K562 (cell line): ENCODE results near the gene TMSB4X. TPM values are rescaled to one million over a fixed set of nuclear protein-coding genes. Genes with fewer than 3 reads are reported as not detected.
"Not testable (repeated sequence)": the region's sequence is repeated elsewhere in the genome, so short reads cannot be mapped to it uniquely, and the experiment has no call there.

Experiments used
- ATAC-seq: fragments of 200-7000 bp; cut with Tn5 transposase; 3 replicates; pipeline ENCODE4 v1.9.1; 2020; ENCODE audit warnings: moderate library complexity
- BruUV-seq: library from RNA; stranded (reverse); fragments of 400-500 nt; replicated peaks from 2 replicates; lab custom pipeline; 2021; lab: Mats Ljungman, UMichigan
- CTCF ChIA-PET: fragments of 300-600 bp; formaldehyde crosslinking; extraction: SDS; loops from one replicate; lab custom pipeline; 2021; ENCODE audit warnings: low intra/inter-chr PET ratio; lab: Yijun Ruan, JAX
- POLR2A ChIA-PET: fragments of 300-600, 350-650 bp; sonication (Branson Sonifier 250); formaldehyde crosslinking; extraction: SDS; loops from one replicate; lab custom pipeline; 2021; ENCODE audit warnings: antibody characterized with exemption, inconsistent platforms; lab: Yijun Ruan, JAX
- DNase-seq, 4 experiments: peaks; one replicate each; pipeline versions ENCODE4 v3.0.0 to v3.0.0-alpha.2; 2011 to 2018; ENCODE audit warnings: low spot score in 3 of 4, mixed read lengths in 3 of 4; ENCODE audit errors: extremely low read depth in 1 of 4
- FAIRE-seq: peaks from 2 replicates; lab custom pipeline; 2011; peaks lifted over from hg19 to GRCh38; lab: Jason Lieb, UNC
- H2AFZ ChIP-seq: 2 replicates; pipeline ENCODE4 v1.6.0; 2011; ENCODE audit warnings: low read depth, low read length, control low read depth, inconsistent platforms
- H3K27ac ChIP-seq: fragments of 200-600 bp; 3 replicates; pipeline ENCODE4 v1.8.0; 2011; ENCODE audit warnings: low read depth, mild to moderate bottlenecking, control low read depth, inconsistent platforms, low read length, moderate library complexity, mixed read lengths; ENCODE audit errors: extremely low read depth
- H3K27me3 ChIP-seq, 2 experiments: fragments of 300-600 bp in 1 of 2; 2 replicates in 1 of 2; 3 replicates in 1 of 2; pipeline versions ENCODE4 v1.6.0 to v1.8.0; 2011; ENCODE audit warnings: inconsistent platforms in 2 of 2, low read length in 2 of 2, mild to moderate bottlenecking in 1 of 2, mixed read lengths in 1 of 2, moderate library complexity in 1 of 2; ENCODE audit not compliant: control insufficient read depth in 2 of 2, insufficient read depth in 2 of 2
- H3K36me3 ChIP-seq: fragments of 300-600 bp; 3 replicates; pipeline ENCODE4 v1.8.0; 2011; ENCODE audit warnings: mild to moderate bottlenecking, low read length, inconsistent platforms; ENCODE audit not compliant: control insufficient read depth, insufficient read depth
- H3K4me1 ChIP-seq, 2 experiments: fragments of 200-600 bp in 1 of 2; replicated peaks in 1 of 2; 2 replicates in 1 of 2; 3 replicates in 1 of 2; pipeline versions ENCODE4 v1.5.1 to v1.8.0; 2011; ENCODE audit warnings: inconsistent platforms in 2 of 2, low read length in 2 of 2, mild to moderate bottlenecking in 1 of 2, mixed read lengths in 1 of 2, moderate library complexity in 1 of 2; ENCODE audit not compliant: control insufficient read depth in 2 of 2, insufficient read depth in 2 of 2
- H3K4me2 ChIP-seq: 2 replicates; pipeline ENCODE4 v1.6.1; 2011; ENCODE audit warnings: low read length, control low read depth, inconsistent platforms, mixed read lengths; ENCODE audit not compliant: insufficient read depth
- H3K4me3 ChIP-seq: fragments of 200-600 bp; sonication (generic), shearing (Covaris generic); 2 replicates; pipeline ENCODE4 v1.5.1; 2016; ENCODE audit warnings: control low read depth, inconsistent platforms
- H3K79me2 ChIP-seq: fragments of 200-600 bp; 3 replicates; pipeline ENCODE4 v1.8.0; 2011; ENCODE audit warnings: low read length, inconsistent platforms; ENCODE audit not compliant: control insufficient read depth, insufficient read depth
- H3K9ac ChIP-seq, 2 experiments: 2 replicates each; pipeline versions ENCODE4 v1.6.0 to v1.6.1; 2011; ENCODE audit warnings: low read depth in 2 of 2, low read length in 2 of 2, control low read depth in 1 of 2, inconsistent platforms in 1 of 2, mild to moderate bottlenecking in 1 of 2, mixed read lengths in 1 of 2; ENCODE audit not compliant: insufficient read depth in 1 of 2
- H3K9me1 ChIP-seq: one replicate; pipeline ENCODE4 v1.6.0; 2011; ENCODE audit warnings: inconsistent platforms, mild to moderate bottlenecking, low read length, moderate library complexity; ENCODE audit not compliant: control insufficient read depth, insufficient read depth
- H3K9me3 ChIP-seq: replicated peaks from 2 replicates; pipeline ENCODE4 v1.5.1; 2011; ENCODE audit warnings: low read depth, low read length, inconsistent platforms; ENCODE audit not compliant: control insufficient read depth, insufficient read depth
- H4K20me1 ChIP-seq: replicated peaks from 2 replicates; pipeline ENCODE4 v1.6.1; 2011; ENCODE audit warnings: low read length, inconsistent platforms, mixed read lengths; ENCODE audit not compliant: control insufficient read depth, insufficient read depth
- FOXK2 ChIP-seq, 2 experiments: fragments of 450-650 bp; IDR thresholded peaks in 1 of 2; conservative IDR thresholded peaks in 1 of 2; 2 replicates each; pipeline ENCODE4 v1.6.1; 2016; ENCODE audit warnings: low read depth in 2 of 2, mild to moderate bottlenecking in 1 of 2
- MAFG ChIP-seq: fragments of 450-650 bp; conservative IDR thresholded peaks from 2 replicates; pipeline ENCODE4 v1.6.1; 2016; ENCODE audit warnings: missing genetic modification characterization, missing compliant biosample characterization
- SMARCA4 ChIP-seq: fragments of 450-650 bp; IDR thresholded peaks from 2 replicates; pipeline ENCODE4 v1.6.1; 2016
- ZNF175 ChIP-seq: fragments of 200-800 bp; sonication (Bioruptor generic); IDR thresholded peaks from 2 replicates; pipeline ENCODE4 v1.6.1; 2016; ENCODE audit warnings: low read depth, mild to moderate bottlenecking, missing genetic modification characterization, missing compliant biosample characterization
- ZNF316 ChIP-seq: fragments of 450-650 bp; IDR thresholded peaks from 2 replicates; pipeline ENCODE4 v1.6.1; 2016
- WGBS: fragments of 100-300 bp; shearing (Covaris generic); methylation state at CpG from one replicate; pipeline ENCODE4 v1.1.6; 2016; ENCODE audit warnings: low coverage, mixed read lengths; ENCODE audit not compliant: insufficient coverage; ENCODE audit errors: missing lambda C conversion rate; 5-methylcytosine and 5-hydroxymethylcytosine counted together
- in situ Hi-C: fragments of 300-500 bp; cut with MboI; formaldehyde crosslinking; loops from 4 replicates; pipeline ENCODE4 v1.15.0; 2018; ENCODE audit warnings: inconsistent platforms, mixed read lengths
- intact Hi-C: fragments of 100-400 bp; cut with micrococcal nuclease; formaldehyde crosslinking; loops from 2 replicates; pipeline ENCODE4 v1.14.2; 2022
- polyA plus RNA-seq, 8 experiments: library from polyadenylated mRNA; depleted of rRNA in 4 of 8; stranded (reverse) in 5 of 8; unstranded in 3 of 8; fragments of >200 nt; fragmentation: Nextera tagmentation in 2 of 8; fragmentation: Illumina TruSeq in 1 of 8; extraction: Ambion mirVana in 2 of 8; extraction: Trizol in 1 of 8; gene quantifications; 2 replicates each; pipeline versions ENCODE4 v1.2.1 to v1.2.3, GENCODE V29; 2011 to 2014; ENCODE audit warnings: inconsistent platforms in 1 of 8, missing spikeins in 1 of 8
- total RNA-seq, 7 experiments: library from RNA; depleted of rRNA in 6 of 7; stranded (reverse); fragments of >200 nt in 6 of 7; fragmentation: Illumina TruSeq in 2 of 7; extraction: Trizol in 2 of 7; gene quantifications; 2 replicates each; pipeline versions ENCODE4 v1.2.1 to v1.2.3, GENCODE V29; 2011 to 2021; ENCODE audit warnings: low replicate concordance in 1 of 7
- TF ChIP-seq, protein P1 (sequence below), 2 experiments: fragments of 450-650 bp in 1 of 2; sonication (generic) in 1 of 2; formaldehyde crosslinking in 1 of 2; IDR thresholded peaks; 2 replicates each; pipeline versions ENCODE4 v1.7.1 to v1.9.0; 2016 to 2022; ENCODE audit warnings: inconsistent platforms in 1 of 2, mild to moderate bottlenecking in 1 of 2, missing genetic modification reagents in 1 of 2

Gene TMSB4X
- total and polyA plus RNA-seq, 9 of the 15 experiments (the other 6 are each of a cell fraction or from before 2014, with no cell fraction given) = 1,035 to 2,035 (median 1,529) TPM

DNA sequence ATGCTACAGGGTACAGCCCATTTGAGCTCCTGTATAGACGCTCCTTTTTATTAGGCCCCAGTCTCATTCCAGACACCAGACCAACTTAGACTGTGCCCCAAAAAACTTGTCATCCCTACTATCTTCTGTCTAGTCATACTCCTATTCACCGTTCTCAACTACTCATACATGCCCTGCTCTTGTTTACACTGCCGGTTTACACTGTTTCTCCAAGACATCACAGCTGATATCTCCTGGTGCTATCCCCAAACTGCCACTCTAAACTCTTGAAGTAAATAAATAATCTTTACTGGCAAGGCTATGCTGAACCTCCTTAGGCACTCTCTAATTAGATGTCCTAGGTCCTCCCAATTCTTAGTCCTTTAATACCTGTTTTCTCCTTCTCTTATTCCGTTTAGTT lies 30.5 kb upstream of the TMSB4X start:
- in situ Hi-C loops, H3K4me2 ChIP-seq, DNase-seq, intact Hi-C loops, H3K9me1 ChIP-seq, H2AFZ ChIP-seq, H3K79me2 ChIP-seq, H3K4me3 ChIP-seq, FAIRE-seq, H3K36me3 ChIP-seq, H4K20me1 ChIP-seq, BruUV-seq, POLR2A ChIA-PET, H3K9ac ChIP-seq, H3K27ac ChIP-seq, H3K9me3 ChIP-seq, H3K27me3 ChIP-seq, CTCF ChIA-PET, ATAC-seq: not testable (repeated sequence)
- TF ChIP-seq FOXK2 (conservative IDR thresholded peaks at IDR 0.05 in 1 of 2, IDR thresholded peaks at IDR 0.05 in 1 of 2; ENCODE audit: low read depth in 2 of 2) (peak; percentile 51 to 76; a peak in 2 of 4 replicates), MAFG (tag) (0 out of 2 replicates have a peak, but pooled peaks have one; percentile 14), SMARCA4 (peak; percentile 23; the same call in 1 of the 2 replicates), ZNF316 (0 out of 2 replicates have a peak, but pooled peaks have one; percentile 19)
- WGBS = 8% methylated on average over 1 of the region's 4 CpGs
- peaks cover 0 to 36% of the 10 kb centered on the region in 2 experiments; a peak in 4 of 5 replicates for H3K4me1 ChIP-seq

DNA sequence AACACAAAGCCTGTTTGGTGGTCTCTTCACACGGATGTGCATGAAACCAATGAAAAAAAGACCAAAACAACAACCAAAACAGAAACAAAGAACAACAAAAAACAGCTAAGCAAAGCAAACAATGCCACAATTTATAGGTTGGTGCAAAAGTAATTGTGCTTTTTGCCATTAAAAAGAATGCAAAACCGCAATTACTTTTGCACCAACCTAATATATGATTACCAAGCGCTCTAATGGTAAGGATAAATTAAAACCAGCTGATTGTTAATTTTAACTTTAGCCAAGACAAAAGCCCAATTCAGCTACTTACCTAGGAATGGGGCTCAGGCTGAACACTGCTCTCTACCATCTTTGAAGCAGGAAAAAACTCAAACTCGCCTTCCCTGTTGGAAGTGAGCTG lies 29.4 kb upstream of the TMSB4X start:
- peaks cover 2 to 46% of the 10 kb centered on the region in 2 experiments; a peak in 4 of 5 replicates for H3K4me1 ChIP-seq
- H3K27ac ChIP-seq = no peak overlapping the region
- H3K36me3 ChIP-seq = no peaks in the 10 kb centered on the region; the same call in 2 of the 3 replicates
- no peak overlapping the region for H3K9ac ChIP-seq
- ATAC-seq (no peak), DNase-seq (no peak), FAIRE-seq (no peak)
- no peaks in the 10 kb centered on the region; the same call in 2 of the 3 replicates for H3K79me2 ChIP-seq
- H3K4me3 ChIP-seq = no peak overlapping the region
- intact Hi-C loops = no loop called here
- no peaks in the 10 kb centered on the region for H3K9me3 ChIP-seq
- 0 out of 2 replicates have a peak overlapping the region, but pooled peaks have one; percentile 41 for H3K4me2 ChIP-seq
- 48% methylated on average over 4 of the region's 4 CpGs for WGBS
- no TSS peak for BruUV-seq
- ChIA-PET CTCF (no interaction called here), POLR2A (interaction anchor here (0.8 to 1.7 kb wide), 3 partner anchors 11 to 534 kb away, joined by 3 to 6 read pairs (median 3); no protein-coding TSS in a partner anchor)
- no peak overlapping the region; the same call in 1 of the 2 replicates for H2AFZ ChIP-seq
- no peaks in the 10 kb centered on the region for H3K9me1 ChIP-seq
- H4K20me1 ChIP-seq = no peaks in the 10 kb centered on the region
- no peaks in the 10 kb centered on the region for H3K27me3 ChIP-seq
- in situ Hi-C loops = no loop called here
- TF ChIP-seq, protein P1, sequence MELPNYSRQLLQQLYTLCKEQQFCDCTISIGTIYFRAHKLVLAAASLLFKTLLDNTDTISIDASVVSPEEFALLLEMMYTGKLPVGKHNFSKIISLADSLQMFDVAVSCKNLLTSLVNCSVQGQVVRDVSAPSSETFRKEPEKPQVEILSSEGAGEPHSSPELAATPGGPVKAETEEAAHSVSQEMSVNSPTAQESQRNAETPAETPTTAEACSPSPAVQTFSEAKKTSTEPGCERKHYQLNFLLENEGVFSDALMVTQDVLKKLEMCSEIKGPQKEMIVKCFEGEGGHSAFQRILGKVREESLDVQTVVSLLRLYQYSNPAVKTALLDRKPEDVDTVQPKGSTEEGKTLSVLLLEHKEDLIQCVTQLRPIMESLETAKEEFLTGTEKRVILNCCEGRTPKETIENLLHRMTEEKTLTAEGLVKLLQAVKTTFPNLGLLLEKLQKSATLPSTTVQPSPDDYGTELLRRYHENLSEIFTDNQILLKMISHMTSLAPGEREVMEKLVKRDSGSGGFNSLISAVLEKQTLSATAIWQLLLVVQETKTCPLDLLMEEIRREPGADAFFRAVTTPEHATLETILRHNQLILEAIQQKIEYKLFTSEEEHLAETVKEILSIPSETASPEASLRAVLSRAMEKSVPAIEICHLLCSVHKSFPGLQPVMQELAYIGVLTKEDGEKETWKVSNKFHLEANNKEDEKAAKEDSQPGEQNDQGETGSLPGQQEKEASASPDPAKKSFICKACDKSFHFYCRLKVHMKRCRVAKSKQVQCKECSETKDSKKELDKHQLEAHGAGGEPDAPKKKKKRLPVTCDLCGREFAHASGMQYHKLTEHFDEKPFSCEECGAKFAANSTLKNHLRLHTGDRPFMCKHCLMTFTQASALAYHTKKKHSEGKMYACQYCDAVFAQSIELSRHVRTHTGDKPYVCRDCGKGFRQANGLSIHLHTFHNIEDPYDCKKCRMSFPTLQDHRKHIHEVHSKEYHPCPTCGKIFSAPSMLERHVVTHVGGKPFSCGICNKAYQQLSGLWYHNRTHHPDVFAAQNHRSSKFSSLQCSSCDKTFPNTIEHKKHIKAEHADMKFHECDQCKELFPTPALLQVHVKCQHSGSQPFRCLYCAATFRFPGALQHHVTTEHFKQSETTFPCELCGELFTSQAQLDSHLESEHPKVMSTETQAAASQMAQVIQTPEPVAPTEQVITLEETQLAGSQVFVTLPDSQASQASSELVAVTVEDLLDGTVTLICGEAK (IDR thresholded peaks at IDR 0.05) = peak; percentile 72
- TF ChIP-seq, protein P1 (CRISPR knock-in tag; IDR thresholded peaks at IDR 0.05) = no peak
- TF ChIP-seq ZNF175 (CRISPR knock-in tag) = no peak
